ENCODE results near the gene HOXA6. TPM values are rescaled to one million over a fixed set of nuclear protein-coding genes. Genes with fewer than 3 reads are reported as not detected.

Gene HOXA6
- total and polyA plus RNA-seq, 2 donors (not counting 1 experiment from before 2014, with no cell fraction given), result 0.18 to 0.49 TPM

GRCh38 chr7:27100694-27101170 is 46.8 kb downstream of the HOXA6 start:
- Mint-ChIP-seq H3K27me3 (peaks cover 74% of the 10 kb centered on the region), H3K9me3 (ENCODE audit: insufficient read depth) (no peaks in the 10 kb centered on the region), H3K4me1 (peaks cover 37% of the 10 kb centered on the region), H3K27ac (no peak overlapping the region), H3K4me3 (no peak overlapping the region)
- no peak overlapping the region for H3K9ac ChIP-seq (ENCODE audit: low read length)
- H3K36me3 ChIP-seq (replicated peaks in 1 of 2; ENCODE audit: control extremely low read depth in 1 of 2, control insufficient read depth in 1 of 2, extremely low read depth in 1 of 2, insufficient read depth in 2 of 2, low read length in 1 of 2), result no peaks in the 10 kb centered on the region
- POLR2A ChIA-PET, result no interaction called here
- no peak for TF ChIP-seq CTCF (IDR thresholded peaks at IDR 0.05)
- no peak for TF ChIP-seq EZH2 (IDR thresholded peaks at IDR 0.05; ENCODE audit: borderline replicate concordance, insufficient read depth, low read depth, low read length, poor library complexity, severe bottlenecking)
- peaks cover 12% of the 10 kb centered on the region for H4K20me1 ChIP-seq (ENCODE audit: control insufficient read depth, insufficient read depth, low read length, poor library complexity, severe bottlenecking)
- peaks cover 41 to 45% of the 10 kb centered on the region in 2 donors for H3K4me1 ChIP-seq (ENCODE audit: control insufficient read depth in 2 of 2, insufficient read depth in 2 of 2, low read length in 2 of 2)
- no peaks in the 10 kb centered on the region for H3K79me2 ChIP-seq (ENCODE audit: control insufficient read depth, insufficient read depth, low read length)
- H3K27me3 ChIP-seq (replicated peaks in 1 of 4; ENCODE audit: control extremely low read depth in 1 of 4, control insufficient read depth in 3 of 4, insufficient read depth in 4 of 4, low read length in 3 of 4), result peaks cover 0 to 88% (median 61%) of the 10 kb centered on the region in 4 experiments
- CTCF ChIA-PET, result no interaction called here
- no peak overlapping the region for H3K4me3 ChIP-seq (ENCODE audit: control extremely low read depth in 1 of 5, extremely low read depth in 1 of 5, insufficient read depth in 1 of 5, low read depth in 2 of 5, low read length in 4 of 5)
- H3K9me3 ChIP-seq (ENCODE audit: control extremely low read depth in 1 of 3, control insufficient read depth in 2 of 3, insufficient read depth in 1 of 3, low read length in 2 of 3), result peaks cover 0 to 29% (median 0%) of the 10 kb centered on the region in 3 donors
- no peak for ATAC-seq (ENCODE audit: low read depth)
- no peak overlapping the region for H3K27ac ChIP-seq (ENCODE audit: low read length in 2 of 2)
- intact Hi-C loops (cut with micrococcal nuclease), result no loop called here
- 95% methylated on average over 8 of the region's 8 CpGs for WGBS (ENCODE audit: insufficient coverage)
- no peak overlapping the region for H2AFZ ChIP-seq (ENCODE audit: insufficient read depth, low read depth, low read length, poor library complexity, severe bottlenecking)
- DNase-seq, result no peak
- no peak overlapping the region for H3K4me2 ChIP-seq (replicated peaks; ENCODE audit: low read depth, low read length, poor library complexity, severe bottlenecking)

GRCh38 chr7:27099453-27100370 is 47.9 kb downstream of the HOXA6 start:
- Mint-ChIP-seq H3K9me3 (ENCODE audit: insufficient read depth) (no peaks in the 10 kb centered on the region), H3K27ac (no peak overlapping the region), H3K27me3 (peaks cover 72% of the 10 kb centered on the region), H3K4me3 (no peak overlapping the region), H3K4me1 (peaks cover 47% of the 10 kb centered on the region)
- peaks cover 12% of the 10 kb centered on the region for H4K20me1 ChIP-seq (ENCODE audit: control insufficient read depth, insufficient read depth, low read length, poor library complexity, severe bottlenecking)
- no peak for TF ChIP-seq EZH2 (IDR thresholded peaks at IDR 0.05; ENCODE audit: borderline replicate concordance, insufficient read depth, low read depth, low read length, poor library complexity, severe bottlenecking)
- TF ChIP-seq CTCF (IDR thresholded peaks at IDR 0.05), result no peak
- ATAC-seq (ENCODE audit: low read depth) (no peak), DNase-seq (no peak)
- H3K9ac ChIP-seq (ENCODE audit: low read length), result no peak overlapping the region
- H3K36me3 ChIP-seq (replicated peaks in 1 of 2; ENCODE audit: control extremely low read depth in 1 of 2, control insufficient read depth in 1 of 2, extremely low read depth in 1 of 2, insufficient read depth in 2 of 2, low read length in 1 of 2), result no peaks in the 10 kb centered on the region
- H3K27ac ChIP-seq (ENCODE audit: low read length in 2 of 2), result no peak overlapping the region
- H3K27me3 ChIP-seq (replicated peaks in 1 of 4; ENCODE audit: control extremely low read depth in 1 of 4, control insufficient read depth in 3 of 4, insufficient read depth in 4 of 4, low read length in 3 of 4), result peaks cover 0 to 92% (median 60%) of the 10 kb centered on the region in 4 experiments
- no peak overlapping the region for H3K4me2 ChIP-seq (replicated peaks; ENCODE audit: low read depth, low read length, poor library complexity, severe bottlenecking)
- H3K4me1 ChIP-seq (ENCODE audit: control insufficient read depth in 2 of 2, insufficient read depth in 2 of 2, low read length in 2 of 2), result peaks cover 50% of the 10 kb centered on the region in 2 donors
- ChIA-PET POLR2A (no interaction called here), CTCF (interaction anchor here (0.7 to 1.5 kb wide), 5 partner anchors 51 to 1205 kb away, joined by 3 to 7 read pairs (median 4); no protein-coding TSS in a partner anchor)
- H3K79me2 ChIP-seq (ENCODE audit: control insufficient read depth, insufficient read depth, low read length), result no peaks in the 10 kb centered on the region
- WGBS (ENCODE audit: insufficient coverage), result no CpG with 5 or more reads among the region's 8 CpGs
- H3K9me3 ChIP-seq (ENCODE audit: control extremely low read depth in 1 of 3, control insufficient read depth in 2 of 3, insufficient read depth in 1 of 3, low read length in 2 of 3), result peaks cover 0 to 29% (median 0%) of the 10 kb centered on the region in 3 donors
- intact Hi-C loops (cut with micrococcal nuclease), result loop anchor here (5.0 kb wide), 2 partner anchors 417 to 1237 kb away; no protein-coding TSS in a partner anchor
- no peak overlapping the region for H3K4me3 ChIP-seq (ENCODE audit: control extremely low read depth in 1 of 5, extremely low read depth in 1 of 5, insufficient read depth in 1 of 5, low read depth in 2 of 5, low read length in 4 of 5)
- H2AFZ ChIP-seq (ENCODE audit: insufficient read depth, low read depth, low read length, poor library complexity, severe bottlenecking), result no peak overlapping the region

All from B cell (primary cell).